H1 (cell line): ENCODE measurements around the gene PLD6. TPM values are rescaled to one million over a fixed set of nuclear protein-coding genes. Genes with fewer than 3 reads are reported as not detected.

ENCODE experiments used
- CTCF ChIA-PET: fragments of 300-600 bp; sonication (Branson Sonifier 250); formaldehyde crosslinking; loops from one replicate; lab custom pipeline; 2021; ENCODE audit not compliant: partially characterized antibody; lab: Charles Lee
- POLR2A ChIA-PET: fragments of 300-600 bp; sonication (Branson Sonifier 250); formaldehyde crosslinking; loops from one replicate; lab custom pipeline; 2021; ENCODE audit warnings: inconsistent platforms; ENCODE audit not compliant: partially characterized antibody; lab: Charles Lee
- DNase-seq, 2 experiments: peaks; one replicate each; pipeline versions ENCODE4 v3.0.0 to v3.0.0-alpha.2; 2010 to 2022; ENCODE audit warnings: low spot score in 2 of 2, low read depth in 1 of 2, mixed read lengths in 1 of 2
- FAIRE-seq: peaks from 2 replicates; lab custom pipeline; 2011; peaks lifted over from hg19 to GRCh38; lab: Jason Lieb, UNC
- H2AFZ ChIP-seq: 2 replicates; pipeline ENCODE4 v1.8.1; 2012; ENCODE audit warnings: low read length, inconsistent platforms
- H2AK5ac ChIP-seq: 2 replicates; pipeline ENCODE4 v1.6.1; 2013; ENCODE audit warnings: low read depth, low read length
- H2BK120ac ChIP-seq: replicated peaks from 2 replicates; pipeline ENCODE3; 2013; ENCODE audit warnings: low read depth, low read length, inconsistent platforms
- H2BK12ac ChIP-seq: 2 replicates; pipeline ENCODE4 v1.6.1; 2013; ENCODE audit warnings: low read depth, low read length
- H2BK15ac ChIP-seq: 2 replicates; pipeline ENCODE4 v1.6.1; 2013; ENCODE audit warnings: low read length
- H2BK20ac ChIP-seq: 2 replicates; pipeline ENCODE4 v1.6.1; 2013; ENCODE audit warnings: low read length
- H2BK5ac ChIP-seq: 2 replicates; pipeline ENCODE4 v1.6.1; 2013; ENCODE audit warnings: low read depth, low read length
- H3K14ac ChIP-seq: 2 replicates; pipeline ENCODE4 v1.6.1; 2013; ENCODE audit warnings: inconsistent platforms; ENCODE audit not compliant: insufficient read length
- H3K18ac ChIP-seq: 2 replicates; pipeline ENCODE4 v1.6.1; 2013; ENCODE audit warnings: low read length; ENCODE audit errors: extremely low read depth
- H3K23ac ChIP-seq: 2 replicates; pipeline ENCODE4 v1.6.1; 2013; ENCODE audit warnings: inconsistent platforms; ENCODE audit not compliant: insufficient read length
- H3K23me2 ChIP-seq: 2 replicates; pipeline ENCODE4 v1.6.1; 2013; ENCODE audit warnings: low read depth, low read length
- H3K27ac ChIP-seq: 2 replicates; pipeline ENCODE4 v1.6.1; 2011; ENCODE audit warnings: low read depth, low read length, inconsistent platforms
- H3K27me3 ChIP-seq, 4 experiments: replicated peaks in 1 of 4; 1 replicate in 1 of 4; 2 replicates in 3 of 4; pipeline versions ENCODE4 v1.6.1 to v1.8.1; 2011 to 2013; ENCODE audit warnings: low read length in 3 of 4, mild to moderate bottlenecking in 3 of 4, inconsistent platforms in 2 of 4, mixed read lengths in 2 of 4, moderate library complexity in 1 of 4; ENCODE audit not compliant: control insufficient read depth in 3 of 4, insufficient read depth in 3 of 4; ENCODE audit errors: extremely low read depth in 1 of 4
- H3K36me3 ChIP-seq, 4 experiments: 2 replicates each; pipeline versions ENCODE4 v1.6.1 to v1.8.1; 2011 to 2013; ENCODE audit warnings: mild to moderate bottlenecking in 4 of 4, low read length in 3 of 4, moderate library complexity in 2 of 4, control low read depth in 1 of 4, inconsistent platforms in 1 of 4; ENCODE audit not compliant: insufficient read depth in 4 of 4, control insufficient read depth in 2 of 4
- H3K4ac ChIP-seq: replicated peaks from 2 replicates; pipeline ENCODE3; 2013; ENCODE audit warnings: low read length, low read depth, mixed read lengths, inconsistent platforms; ENCODE audit not compliant: insufficient read length
- H3K4me1 ChIP-seq, 4 experiments: replicated peaks in 1 of 4; 1 replicate in 1 of 4; 2 replicates in 3 of 4; pipeline versions ENCODE4 v1.6.1 to v1.8.1; 2011 to 2013; ENCODE audit warnings: low read length in 3 of 4, inconsistent platforms in 2 of 4, mixed read lengths in 1 of 4; ENCODE audit not compliant: insufficient read depth in 4 of 4, control insufficient read depth in 3 of 4
- H3K4me2 ChIP-seq, 2 experiments: 2 replicates each; pipeline versions ENCODE4 v1.6.1 to v1.8.1; 2011 to 2013; ENCODE audit warnings: low read depth in 2 of 2, low read length in 2 of 2, control low read depth in 1 of 2, inconsistent platforms in 1 of 2, mild to moderate bottlenecking in 1 of 2; ENCODE audit not compliant: insufficient read depth in 1 of 2
- H3K4me3 ChIP-seq, 4 experiments: fragments of 200-600, 300-600 bp in 1 of 4; sonication (generic), shearing (Covaris generic), sonication (Bioruptor Twin) in 1 of 4; 2 replicates each; pipeline versions ENCODE4 v1.5.1 to v1.8.1; 2011 to 2016; ENCODE audit warnings: low read length in 4 of 4, low read depth in 3 of 4, control low read depth in 2 of 4, inconsistent platforms in 2 of 4, mild to moderate bottlenecking in 2 of 4, mixed read lengths in 1 of 4, moderate library complexity in 1 of 4; ENCODE audit not compliant: insufficient read depth in 2 of 4; ENCODE audit errors: extremely low read depth in 1 of 4
- H3K56ac ChIP-seq: replicated peaks from 2 replicates; pipeline ENCODE3; 2013; ENCODE audit warnings: low read depth, mild to moderate bottlenecking, mixed read lengths, low read length, inconsistent platforms; ENCODE audit not compliant: insufficient read length
- H3K79me1 ChIP-seq: 2 replicates; pipeline ENCODE4 v1.6.1; 2013; ENCODE audit warnings: low read depth, low read length, control low read depth
- H3K79me2 ChIP-seq, 2 experiments: 2 replicates each; pipeline versions ENCODE4 v1.6.1 to v1.8.1; 2012 to 2013; ENCODE audit warnings: low read length in 2 of 2, mild to moderate bottlenecking in 2 of 2, inconsistent platforms in 1 of 2; ENCODE audit not compliant: insufficient read depth in 2 of 2, control insufficient read depth in 1 of 2
- H3K9ac ChIP-seq, 4 experiments: replicated peaks in 1 of 4; 1 replicate in 1 of 4; 2 replicates in 3 of 4; pipeline versions ENCODE4 v1.6.1 to v1.8.1; 2011 to 2013; ENCODE audit warnings: low read depth in 3 of 4, low read length in 3 of 4, control low read depth in 2 of 4, mild to moderate bottlenecking in 2 of 4, moderate library complexity in 2 of 4, inconsistent platforms in 1 of 4; ENCODE audit errors: extremely low read depth in 1 of 4
- H3K9me3 ChIP-seq, 2 experiments: 2 replicates each; pipeline versions ENCODE4 v1.6.1 to v1.8.1; 2012 to 2013; ENCODE audit warnings: mild to moderate bottlenecking in 2 of 2, moderate library complexity in 2 of 2, control low read depth in 1 of 2, inconsistent platforms in 1 of 2, low read depth in 1 of 2, low read length in 1 of 2, mixed read lengths in 1 of 2; ENCODE audit not compliant: insufficient read depth in 2 of 2
- H4K20me1 ChIP-seq, 2 experiments: replicated peaks in 1 of 2; 2 replicates each; pipeline versions ENCODE3 to v1.8.1; 2011 to 2013; ENCODE audit warnings: inconsistent platforms in 2 of 2, low read length in 2 of 2, mild to moderate bottlenecking in 1 of 2; ENCODE audit not compliant: insufficient read depth in 2 of 2, control insufficient read depth in 1 of 2
- H4K5ac ChIP-seq: 2 replicates; pipeline ENCODE4 v1.6.1; 2013; ENCODE audit warnings: low read length, low read depth, mixed read lengths, inconsistent platforms; ENCODE audit not compliant: insufficient read length
- H4K8ac ChIP-seq: 2 replicates; pipeline ENCODE4 v1.8.0; 2013; ENCODE audit warnings: mild to moderate bottlenecking, moderate library complexity, low read length, inconsistent platforms; ENCODE audit not compliant: insufficient read depth; ENCODE audit errors: extremely low read depth
- H4K91ac ChIP-seq: replicated peaks from 2 replicates; pipeline ENCODE3; 2013; ENCODE audit warnings: low read length, mixed read lengths, inconsistent platforms; ENCODE audit not compliant: insufficient read length
- ATF2 ChIP-seq: IDR thresholded peaks from 2 replicates; pipeline ENCODE4 v1.6.1; 2012; ENCODE audit warnings: low read length, inconsistent platforms
- BCL11A ChIP-seq, 2 experiments: IDR thresholded peaks; one replicate each; pipeline ENCODE4 v1.6.1; 2011; ENCODE audit warnings: low read depth in 2 of 2, low read length in 2 of 2, mild to moderate bottlenecking in 2 of 2
- GABPA ChIP-seq: IDR thresholded peaks from 2 replicates; pipeline ENCODE4 v1.6.1; 2011; ENCODE audit warnings: mild to moderate bottlenecking, low read length, moderate library complexity, borderline replicate concordance; ENCODE audit not compliant: insufficient read depth
- JUN ChIP-seq: IDR thresholded peaks from 2 replicates; pipeline ENCODE4 v1.6.1; 2011; ENCODE audit warnings: low read depth, mild to moderate bottlenecking, improper control_type of control experiment, low read length
- KDM1A ChIP-seq: fragments of 200-600, 300-600 bp; sonication (generic); IDR thresholded peaks from 2 replicates; pipeline ENCODE4 v1.7.1; 2016; ENCODE audit warnings: mild to moderate bottlenecking, low read length, borderline replicate concordance
- MAFK ChIP-seq: IDR thresholded peaks from 2 replicates; pipeline ENCODE4 v1.6.1; 2012; ENCODE audit warnings: low read depth, mild to moderate bottlenecking, improper control_type of control experiment, low read length
- SP4 ChIP-seq: IDR thresholded peaks from 2 replicates; pipeline ENCODE4 v1.6.1; 2012; ENCODE audit warnings: low read length, inconsistent platforms
- WGBS, 2 experiments: shearing (Covaris generic) in 1 of 2; methylation state at CpG; one replicate each; pipeline versions ENCODE4 v1.1.6 to v1.1.7; 2013 to 2015; ENCODE audit warnings: low lambda C conversion rate in 2 of 2, mixed read lengths in 2 of 2, inconsistent platforms in 1 of 2, low coverage in 1 of 2, missing lambda C conversion rate in 1 of 2; ENCODE audit not compliant: insufficient replicate concordance in 2 of 2, insufficient coverage in 1 of 2, insufficient read length in 1 of 2; ENCODE audit errors: extremely low coverage in 1 of 2, missing lambda C conversion rate in 1 of 2; 5-methylcytosine and 5-hydroxymethylcytosine counted together
- polyA plus RNA-seq, 7 experiments: library from polyadenylated mRNA; depleted of rRNA in 3 of 7; stranded (reverse) in 5 of 7; unstranded in 2 of 7; fragments of >200 nt in 5 of 7; fragments of 200-250 nt in 2 of 7; gene quantifications; 1 replicate in 5 of 7; 2 replicates in 1 of 7; 4 replicates in 1 of 7; pipeline versions ENCODE4 v1.2.1 to v1.2.3, GENCODE V29; 2011 to 2013; ENCODE audit warnings: missing spikeins in 2 of 7, mixed read lengths in 2 of 7
- total RNA-seq: library from RNA; stranded (reverse); fragmentation: NEBNext Ultra II Directional; extraction: Animal tissue kit (Norgen Biotek cat#: 25700); gene quantifications from 2 replicates; pipeline ENCODE4 v1.2.1, GENCODE V29; 2021

Gene PLD6
- total and polyA plus RNA-seq, 2 of the 8 experiments (the other 6 are each of a cell fraction or from before 2014, with no cell fraction given): 0.20 to 0.22 TPM

- no peaks in the 10 kb centered on the region for H3K79me2 ChIP-seq
- no peaks in the 10 kb centered on the region for H3K9me3 ChIP-seq
- no peak overlapping the region for H4K5ac ChIP-seq
- no peak overlapping the region for H3K4me2 ChIP-seq
- no peak for DNase-seq
- peaks cover 0 to 2% of the 10 kb centered on the region in 2 experiments for H4K20me1 ChIP-seq
- no peak overlapping the region for H4K8ac ChIP-seq
- POLR2A ChIA-PET: interaction anchor here (1.0 kb wide), 1 partner anchor 13 kb away, joined by 4 read pairs; no protein-coding TSS in a partner anchor
- no peak overlapping the region for H2BK20ac ChIP-seq
- H3K56ac ChIP-seq: no peak overlapping the region
- no peak overlapping the region for H3K18ac ChIP-seq
- no peak overlapping the region for H3K4me3 ChIP-seq
- H3K14ac ChIP-seq: no peak overlapping the region
- no peak overlapping the region for H3K23ac ChIP-seq
- no peak overlapping the region for H3K4ac ChIP-seq
- no peak overlapping the region for H4K91ac ChIP-seq
- H3K79me1 ChIP-seq: no peaks in the 10 kb centered on the region
- 89% methylated on average over 7 of the region's 7 CpGs; no CpG with 5 or more reads in 1 of the 2 experiments for WGBS, 2 experiments
- H3K4me1 ChIP-seq: no peaks in the 10 kb centered on the region
- no peak overlapping the region for H2BK120ac ChIP-seq
- H3K23me2 ChIP-seq: no peaks in the 10 kb centered on the region; the same call in 1 of the 2 replicates
- no peak overlapping the region for H2BK12ac ChIP-seq
- CTCF ChIA-PET: interaction anchor here (1.8 kb wide), 1 partner anchor 27 kb away, joined by 6 read pairs; no protein-coding TSS in a partner anchor
- no peak for FAIRE-seq
- no peak overlapping the region for H2BK5ac ChIP-seq
- H3K27ac ChIP-seq: no peak overlapping the region
- no peak overlapping the region for H2AFZ ChIP-seq
- no peaks in the 10 kb centered on the region for H3K27me3 ChIP-seq
- no peak overlapping the region for H2BK15ac ChIP-seq
- peaks cover 2 to 16% (median 10%) of the 10 kb centered on the region in 4 experiments; a peak in 6 of 8 replicates for H3K36me3 ChIP-seq
- H2AK5ac ChIP-seq: no peak overlapping the region
- H3K9ac ChIP-seq: no peak overlapping the region
- TF ChIP-seq ATF2 (no peak), GABPA (no peak), BCL11A (IDR thresholded peaks at IDR 0.05; ENCODE audit: low read depth in 2 of 2, low read length in 2 of 2) (no peak), SP4 (no peak), MAFK (no peak), JUN (no peak), KDM1A (no peak)
These were observed 36.1 kb upstream of the PLD6 start for GRCh38 chr17:17242246-17242645.
